Measurements from ENCODE around the gene TMEM53.
A peak's percentile ranks its signal among the peaks of the same experiment; 100 is the strongest.

Gene TMEM53

DNA sequence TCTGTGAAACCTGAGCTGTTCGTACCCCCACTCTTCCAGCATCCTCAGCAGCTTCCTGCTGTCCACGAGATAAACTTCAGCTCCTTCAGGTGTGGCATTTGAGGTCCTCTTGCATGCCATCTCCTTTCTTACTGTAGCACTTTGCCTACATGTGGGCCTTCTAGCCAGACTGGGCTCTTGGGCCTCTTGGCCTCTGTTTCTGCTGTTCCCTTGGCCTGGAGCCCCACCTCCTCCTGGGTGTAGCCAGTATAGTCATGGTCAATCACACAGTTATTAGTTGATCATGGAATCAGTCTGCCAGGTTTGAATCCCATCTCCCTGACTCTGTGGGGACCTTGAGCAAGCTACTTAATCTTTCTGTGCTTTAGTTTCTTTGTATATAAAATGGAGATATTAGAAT lies 26.4 kb downstream of the TMEM53 start:
- no peak for DNase-seq (ENCODE audit: low read depth in 2 of 2)

DNA sequence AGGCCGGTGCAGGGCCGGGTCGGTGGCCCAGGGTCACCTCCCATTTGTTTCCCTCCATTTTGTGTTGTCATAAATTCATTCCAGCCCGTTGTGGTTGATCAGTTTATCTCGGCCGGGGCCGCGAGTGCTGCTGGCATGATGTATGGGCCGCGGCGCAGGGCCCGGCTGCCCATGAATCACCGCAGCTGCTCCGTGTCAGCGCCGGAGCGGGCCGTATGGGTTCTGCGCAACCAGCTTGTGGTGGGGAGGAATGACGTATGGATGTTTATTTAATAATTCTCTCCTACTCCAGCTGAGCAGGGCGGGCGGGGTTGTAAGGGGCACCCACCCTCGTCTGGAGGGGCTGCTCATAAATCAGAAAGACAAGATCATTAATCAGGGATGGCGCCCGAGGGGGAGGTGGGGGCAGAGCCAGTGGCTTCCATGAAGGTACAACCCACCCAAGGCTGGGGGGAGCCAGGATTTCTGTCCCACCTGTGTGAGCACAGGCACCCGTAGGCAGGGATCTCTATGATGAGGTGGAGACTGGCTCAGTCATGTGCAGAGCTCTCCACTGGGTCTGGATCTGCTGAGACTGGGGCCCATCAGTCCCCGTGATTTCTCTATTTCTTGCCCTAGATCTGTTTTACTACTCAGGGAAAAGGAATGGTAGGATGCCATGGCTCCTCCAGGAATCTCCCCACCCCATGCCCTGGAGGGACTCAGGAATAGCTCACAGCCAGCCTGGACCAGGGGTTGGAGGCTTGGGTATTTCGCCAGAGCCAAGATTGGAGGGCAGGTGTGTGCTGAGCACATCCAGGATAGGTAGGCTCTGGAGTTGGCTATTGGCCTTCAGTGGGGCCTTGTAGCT lies 27.8 kb downstream of the TMEM53 start:
- no peak for DNase-seq (ENCODE audit: low read depth in 2 of 2)

DNA sequence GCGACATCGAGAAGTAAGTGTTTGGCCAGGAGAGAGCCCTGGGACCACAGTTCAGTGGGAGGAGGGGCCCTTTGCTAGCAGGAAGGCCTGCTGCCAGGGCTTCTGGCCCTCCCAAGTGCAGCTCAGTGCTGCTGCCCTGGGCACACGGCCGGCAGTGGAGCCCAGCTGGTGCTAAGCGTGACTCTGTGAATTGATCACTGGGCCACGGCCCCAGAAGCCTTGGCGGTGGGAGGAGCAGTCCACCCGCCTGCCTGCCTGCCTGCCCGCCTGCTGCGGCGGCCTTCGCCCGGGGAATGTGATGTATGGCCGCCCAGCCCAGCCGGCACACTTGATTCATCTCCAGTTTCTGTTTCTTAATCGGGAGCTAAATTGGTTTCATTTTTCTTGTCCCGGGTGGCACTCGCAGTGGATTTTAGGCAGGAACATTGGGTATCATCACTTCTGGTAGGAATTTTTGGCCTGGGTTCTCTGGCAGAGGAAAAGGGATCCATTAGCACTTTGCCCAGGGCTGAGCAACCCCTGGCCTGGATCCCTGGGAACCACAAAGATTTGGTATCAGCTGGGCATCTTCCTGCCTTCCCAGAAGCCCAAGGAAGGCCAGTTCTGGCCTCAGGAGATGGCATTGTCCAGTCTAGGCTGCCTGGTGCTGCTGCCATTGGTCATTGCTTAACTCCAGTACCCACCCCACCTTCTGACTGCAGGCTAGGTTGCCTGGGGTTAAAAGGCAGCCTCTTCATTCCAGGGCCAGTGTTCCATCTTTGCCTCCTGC lies 28.6 kb downstream of the TMEM53 start:
- no peak for DNase-seq (ENCODE audit: low read depth in 2 of 2)

DNA sequence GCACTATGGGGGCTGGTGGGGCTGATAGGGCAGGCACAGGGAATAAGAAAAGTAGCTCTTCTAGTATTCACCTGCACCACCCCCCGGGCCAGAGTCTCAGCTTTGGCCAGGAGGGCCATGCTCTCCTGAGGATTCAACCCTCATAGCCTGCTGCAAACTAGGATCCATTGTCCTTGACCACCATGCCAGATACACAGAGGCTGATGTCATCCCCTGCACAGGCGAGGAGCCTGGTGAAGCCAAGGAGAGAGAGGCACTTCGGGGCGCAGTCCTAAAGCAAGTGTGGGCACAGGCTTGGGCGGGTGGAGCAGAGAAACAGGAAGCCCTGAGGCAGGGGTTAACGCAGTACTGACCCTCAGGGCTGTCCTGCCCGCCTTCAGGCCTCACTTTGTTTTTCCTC lies 29.5 kb downstream of the TMEM53 start:
- DNase-seq (ENCODE audit: low read depth in 2 of 2): no peak

DNA sequence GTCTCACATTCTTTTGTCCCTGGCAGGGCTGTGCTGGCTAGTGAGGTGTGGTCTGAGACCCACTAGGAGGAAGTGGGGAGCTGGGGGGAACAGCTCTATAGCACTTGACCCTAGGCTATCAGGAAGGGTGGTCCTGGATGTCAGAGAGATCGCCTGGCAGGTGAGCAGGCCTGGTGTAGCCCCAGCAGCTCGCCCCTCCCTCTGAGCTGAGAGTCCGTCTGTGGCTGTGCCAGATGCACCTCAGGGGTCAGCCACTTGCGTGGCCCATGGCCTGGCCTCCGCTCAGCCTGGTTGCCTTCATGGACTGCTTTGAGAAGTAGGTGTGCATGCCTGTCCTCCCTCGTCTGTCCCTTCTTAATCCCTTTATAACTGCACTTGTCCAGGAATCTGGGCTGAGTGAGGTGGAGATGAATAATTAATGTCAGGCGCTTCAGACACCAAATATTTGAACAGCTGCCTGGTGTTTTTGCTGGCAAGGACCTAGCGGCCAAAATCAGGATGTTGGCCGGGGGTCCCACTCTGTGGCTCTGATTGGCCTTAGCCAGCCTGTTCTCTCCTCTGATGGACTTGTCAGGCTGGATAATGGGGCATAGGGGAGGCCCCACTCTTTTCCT lies 30.5 kb downstream of the TMEM53 start:
- DNase-seq (ENCODE audit: low read depth in 2 of 2): no peak

DNA sequence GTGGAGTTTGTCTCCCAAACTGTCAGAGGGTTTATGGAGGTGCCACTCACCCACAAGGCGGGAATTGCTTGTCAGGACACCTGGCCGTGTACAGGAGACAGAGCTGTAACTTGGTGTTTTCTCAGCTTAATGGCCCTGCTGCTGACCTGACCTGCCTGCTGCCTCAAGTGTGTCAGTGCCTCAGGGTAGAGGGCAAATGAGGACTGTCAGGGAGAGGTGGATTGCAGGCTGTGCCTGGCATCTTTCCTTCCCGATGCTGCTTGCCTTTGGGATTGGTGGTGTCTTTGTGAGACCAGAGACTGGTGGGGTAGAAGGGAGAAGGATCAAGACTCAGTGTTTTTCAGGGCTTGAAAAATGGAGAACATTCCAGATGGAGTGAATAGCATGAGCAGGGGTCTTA lies 31.4 kb downstream of the TMEM53 start:
- DNase-seq (ENCODE audit: low read depth in 2 of 2): no peak

DNA sequence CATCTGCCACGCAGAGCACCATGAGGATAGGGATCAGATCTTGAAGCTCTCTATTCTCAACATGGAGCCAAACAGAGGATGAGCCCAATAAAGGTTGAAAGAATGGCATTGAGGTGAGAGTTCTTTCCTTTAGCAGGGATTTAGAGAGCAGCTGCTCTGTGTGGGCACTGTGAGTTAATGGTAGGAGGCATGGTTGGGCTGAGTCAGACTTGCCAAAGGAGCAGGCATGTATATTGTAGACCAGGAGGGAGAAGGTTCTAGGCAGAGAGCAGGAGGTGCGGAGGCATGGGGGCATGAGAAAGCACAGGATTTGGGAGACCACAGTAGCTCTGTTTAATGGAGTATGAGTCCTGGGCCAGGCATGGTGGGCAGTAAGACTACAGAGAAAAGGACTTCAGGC lies 32.0 kb downstream of the TMEM53 start:
- no peak for DNase-seq (ENCODE audit: low read depth in 2 of 2)

DNA sequence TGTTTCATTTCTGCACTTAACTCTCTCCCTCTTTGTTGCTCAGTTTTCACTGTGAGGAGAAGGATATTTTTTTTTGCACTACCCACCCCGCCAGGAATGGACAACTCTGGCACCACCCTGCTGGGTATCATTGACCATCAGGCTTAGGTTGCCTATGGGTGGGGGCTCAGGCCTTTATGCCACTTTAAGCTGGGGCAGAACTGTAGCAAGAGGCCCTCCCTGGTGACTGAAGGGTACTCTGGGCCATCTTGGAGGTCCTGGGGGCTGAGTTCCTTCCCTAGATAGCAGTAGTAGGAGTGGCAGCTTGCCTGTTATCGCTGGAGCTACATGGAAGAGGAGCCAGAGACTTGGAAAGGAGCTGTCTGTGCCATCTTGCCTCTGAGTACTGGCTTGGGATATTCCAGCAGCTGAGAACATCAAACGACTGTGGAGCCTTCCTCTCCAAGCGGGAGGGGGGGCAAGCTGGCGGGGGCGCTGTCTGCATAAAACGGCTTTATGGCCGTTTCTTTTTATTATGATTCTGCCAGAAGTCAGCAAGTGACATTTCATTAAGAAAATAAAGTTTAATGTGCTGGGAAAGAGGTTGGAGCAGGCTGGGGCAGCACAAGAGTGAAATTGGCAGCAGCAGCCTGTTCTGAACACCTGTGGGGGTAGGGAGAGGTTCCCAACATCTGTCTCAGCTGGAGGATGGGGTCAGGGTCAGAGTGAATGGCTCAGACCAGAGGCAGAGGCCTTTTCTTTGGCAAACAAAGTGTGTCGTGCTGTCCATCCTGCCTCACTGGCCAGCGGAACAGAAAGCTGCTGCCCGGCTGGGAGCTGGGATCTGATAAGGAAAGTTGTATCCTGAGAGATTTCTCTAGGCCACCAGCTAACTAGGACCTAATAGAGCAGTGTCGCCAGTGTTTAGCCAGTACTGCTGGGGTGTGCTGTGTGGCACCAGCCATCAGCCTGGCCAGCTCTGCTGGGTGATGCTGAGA lies 32.9 kb downstream of the TMEM53 start:
- DNase-seq (ENCODE audit: low read depth in 2 of 2): no peak

DNA sequence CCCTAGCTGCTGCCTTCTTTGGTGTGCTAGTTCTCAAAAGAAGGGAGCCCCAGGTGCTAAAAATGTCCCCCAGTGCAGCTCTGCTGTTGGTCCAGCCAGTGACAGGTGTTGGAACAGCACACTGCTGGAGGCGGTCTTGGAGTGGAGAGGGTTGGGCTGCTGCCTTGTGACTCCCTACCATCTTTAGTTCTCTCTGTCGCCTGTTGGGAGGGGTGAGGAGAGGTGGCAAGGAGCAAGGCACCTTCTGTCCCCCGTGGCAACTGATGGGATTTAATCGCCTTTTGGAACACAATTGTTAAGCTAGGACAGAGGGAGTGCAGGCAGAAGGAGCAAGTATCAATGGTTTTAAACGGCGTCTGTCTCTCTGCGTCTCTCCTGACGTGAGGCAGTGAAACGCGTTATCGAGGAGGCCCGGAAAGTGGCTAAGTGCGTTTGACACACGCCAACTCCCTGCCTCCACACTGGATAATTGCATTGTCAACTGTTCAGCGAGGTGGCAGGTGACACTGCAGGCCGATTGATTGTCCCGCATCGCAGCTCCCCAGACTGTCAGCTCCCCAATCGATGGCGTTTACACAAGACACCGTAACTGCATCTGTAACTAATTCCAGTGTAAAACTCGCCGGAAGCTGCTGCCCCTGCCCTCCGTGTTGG lies 34.0 kb downstream of the TMEM53 start:
- no peak for DNase-seq (ENCODE audit: low read depth in 2 of 2)

DNA sequence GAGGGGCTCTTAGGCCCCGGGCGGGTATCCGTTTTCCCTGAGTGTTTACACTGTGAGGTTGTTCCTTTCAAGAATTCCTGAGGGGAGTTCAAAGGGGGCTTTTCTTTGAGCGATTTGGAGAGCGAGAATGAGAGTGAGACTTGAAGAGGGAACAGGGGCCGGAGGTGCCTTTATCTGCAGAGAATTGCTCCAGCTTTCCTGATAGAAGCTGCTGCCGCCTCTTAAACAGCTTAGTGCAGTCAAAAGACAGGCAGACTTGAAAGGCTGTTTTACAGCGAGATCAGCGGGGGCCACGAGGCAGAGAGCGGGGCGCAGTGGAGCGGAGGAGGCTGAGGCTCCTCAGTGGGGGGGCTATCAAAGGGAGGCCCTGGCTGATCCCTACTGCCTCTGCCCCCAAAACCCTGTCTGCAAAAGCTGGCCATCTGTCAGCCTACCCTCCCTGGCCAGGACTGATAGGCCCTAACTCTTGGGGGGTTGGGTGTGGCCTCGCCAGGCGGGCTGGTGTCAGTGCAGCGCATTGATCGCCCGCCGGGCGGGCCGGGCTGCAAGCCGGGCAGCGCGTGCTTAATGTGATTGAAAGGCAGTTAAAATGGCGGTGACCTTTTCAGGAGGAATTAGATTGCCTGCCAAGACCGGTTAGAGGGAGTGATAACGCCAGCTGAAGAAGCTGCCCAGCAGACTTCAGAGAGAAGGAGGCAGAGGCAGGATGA lies 36.4 kb downstream of the TMEM53 start:
- DNase-seq (ENCODE audit: low read depth in 2 of 2): no peak

DNA sequence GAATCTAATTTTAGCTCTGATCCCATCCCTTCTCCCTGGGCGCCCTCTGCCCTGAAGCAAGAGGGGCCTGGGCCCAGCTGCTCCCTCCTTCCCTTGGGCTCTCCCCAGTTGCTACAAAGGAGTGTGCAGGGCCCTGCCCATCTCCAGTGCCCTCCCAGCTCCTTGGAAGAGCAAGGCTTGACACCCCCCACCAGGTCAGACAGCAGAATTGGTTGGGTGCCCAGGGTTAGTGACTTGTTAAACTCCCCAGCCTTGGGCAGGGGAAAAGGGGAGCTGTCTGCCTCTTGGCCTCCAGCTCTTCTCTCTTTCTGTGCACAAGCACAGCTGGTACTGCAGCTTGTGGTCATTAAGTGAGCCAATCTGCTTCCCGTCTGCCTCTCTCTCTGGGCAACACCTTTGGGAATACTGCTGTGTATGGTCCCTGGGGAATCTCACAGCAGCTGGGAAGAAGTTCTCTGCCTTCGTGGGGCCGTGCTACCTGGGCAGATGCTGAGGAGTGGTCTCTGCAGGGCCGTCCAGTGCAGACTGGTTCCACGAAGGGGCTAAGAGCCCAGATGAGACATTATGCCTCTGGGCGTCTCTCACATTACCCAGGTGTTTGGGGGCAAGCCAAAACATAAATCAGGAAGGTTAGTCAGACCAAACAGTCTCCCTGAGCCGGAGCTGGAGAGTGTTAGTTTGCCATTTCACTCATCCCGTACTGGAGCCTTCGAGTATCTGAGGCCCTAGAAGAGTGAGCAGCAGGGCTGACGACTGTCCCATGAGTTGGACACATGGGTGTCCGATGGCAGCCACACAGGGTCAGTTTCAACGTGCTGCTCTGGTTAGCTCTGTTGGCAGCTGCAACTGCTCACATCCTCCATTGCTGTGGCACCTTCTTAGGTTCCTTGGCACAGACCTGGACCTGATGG lies 37.3 kb downstream of the TMEM53 start:
- DNase-seq (ENCODE audit: low read depth in 2 of 2): no peak

DNA sequence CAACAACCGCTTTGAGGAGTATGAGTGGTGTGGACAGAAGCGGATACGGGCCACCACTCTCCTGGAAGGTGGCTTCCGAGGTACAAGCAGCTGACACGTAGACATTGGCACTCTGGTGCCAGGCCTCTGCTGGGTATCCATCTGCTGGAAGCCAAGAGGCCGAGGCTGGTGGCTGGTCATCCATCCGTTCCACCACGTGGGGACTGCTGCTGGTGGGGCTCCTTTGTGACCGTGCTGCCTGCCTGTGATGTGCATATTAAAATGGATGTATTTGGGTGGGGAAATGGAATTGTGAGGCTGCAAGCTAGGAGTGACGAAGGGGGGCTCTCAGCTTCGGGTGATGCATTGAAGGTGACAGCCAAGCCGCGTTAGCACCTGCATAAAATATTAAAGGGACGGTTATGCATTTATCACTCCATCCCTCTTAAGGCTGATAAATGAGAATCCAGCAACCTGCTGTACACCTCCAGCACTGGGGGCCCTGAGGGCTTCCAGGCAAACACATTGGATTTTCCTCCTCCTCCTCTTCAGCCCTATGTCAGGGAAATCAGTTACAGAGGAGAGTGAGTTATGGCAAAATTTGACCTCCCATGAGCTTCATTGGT lies 38.1 kb downstream of the TMEM53 start:
- no peak for DNase-seq (ENCODE audit: low read depth in 2 of 2)

DNA sequence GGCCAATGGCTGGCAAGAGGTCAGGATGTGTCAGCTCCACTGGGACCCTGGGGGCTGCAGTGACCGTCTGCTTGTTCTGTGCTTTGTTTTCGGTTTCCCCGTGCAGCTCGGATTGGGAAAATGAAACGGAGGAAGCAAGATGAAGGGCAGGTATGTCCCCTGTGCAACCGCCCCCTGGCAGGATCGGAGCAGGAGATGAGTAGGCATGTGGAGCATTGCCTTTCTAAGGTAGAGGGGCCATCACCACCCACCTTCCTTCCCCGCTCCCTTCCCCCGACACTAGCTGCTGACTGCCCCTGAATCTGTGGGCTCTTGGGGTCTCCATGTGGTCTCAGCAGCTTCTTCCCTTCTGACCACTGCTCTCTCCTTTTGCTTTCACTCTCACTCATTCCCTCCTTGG lies 38.8 kb downstream of the TMEM53 start:
- DNase-seq (ENCODE audit: low read depth in 2 of 2): no peak

DNA sequence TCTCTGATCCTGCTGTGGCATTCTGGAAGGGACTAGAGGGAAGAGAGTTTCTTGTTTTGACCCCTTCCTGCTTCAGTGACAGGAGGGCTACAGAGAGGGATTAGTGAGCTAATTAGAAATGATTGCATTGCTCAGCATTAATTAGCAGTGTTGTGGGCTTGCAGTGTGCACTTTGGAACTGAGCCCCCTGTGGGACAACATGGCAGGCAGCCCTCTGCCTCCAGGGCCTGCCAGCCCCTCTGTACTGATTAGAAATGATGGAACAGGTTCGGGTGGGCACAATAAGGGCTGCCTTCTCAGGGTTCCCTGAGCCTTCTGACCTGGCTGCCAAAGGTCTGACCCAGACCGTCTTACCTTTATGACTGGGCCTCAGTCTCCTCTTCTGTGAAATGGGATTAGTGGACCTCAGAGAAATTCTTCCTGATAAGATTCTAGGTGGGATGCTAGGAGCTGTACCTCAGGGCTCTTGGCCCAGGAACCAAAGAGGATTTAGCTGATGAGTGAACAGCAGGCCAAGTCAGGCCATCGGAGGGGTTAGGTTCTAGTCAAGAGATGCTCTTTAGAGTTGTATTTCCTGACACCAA lies 39.6 kb downstream of the TMEM53 start:
- no peak for DNase-seq (ENCODE audit: low read depth in 2 of 2)

DNA sequence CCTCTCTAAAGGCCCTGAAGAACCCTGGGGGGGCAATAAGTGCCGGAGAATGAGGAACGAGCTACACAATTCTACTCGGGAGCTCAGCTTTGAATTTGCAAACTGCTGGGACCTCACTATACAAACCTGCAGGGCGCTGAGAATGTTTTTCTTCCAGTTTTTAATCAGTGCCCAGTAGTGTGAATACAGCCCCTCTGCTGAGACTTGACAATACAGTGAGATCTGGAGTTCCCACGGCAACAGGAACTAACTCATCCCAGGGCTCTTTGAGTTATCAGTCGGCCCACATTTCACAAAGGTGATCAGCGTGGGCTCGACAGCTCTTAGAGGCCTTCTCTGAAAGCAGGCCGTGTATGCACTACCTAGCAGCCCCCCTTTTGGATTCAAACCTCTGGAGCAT lies 41.7 kb downstream of the TMEM53 start:
- DNase-seq (ENCODE audit: low read depth in 2 of 2): no peak

DNA sequence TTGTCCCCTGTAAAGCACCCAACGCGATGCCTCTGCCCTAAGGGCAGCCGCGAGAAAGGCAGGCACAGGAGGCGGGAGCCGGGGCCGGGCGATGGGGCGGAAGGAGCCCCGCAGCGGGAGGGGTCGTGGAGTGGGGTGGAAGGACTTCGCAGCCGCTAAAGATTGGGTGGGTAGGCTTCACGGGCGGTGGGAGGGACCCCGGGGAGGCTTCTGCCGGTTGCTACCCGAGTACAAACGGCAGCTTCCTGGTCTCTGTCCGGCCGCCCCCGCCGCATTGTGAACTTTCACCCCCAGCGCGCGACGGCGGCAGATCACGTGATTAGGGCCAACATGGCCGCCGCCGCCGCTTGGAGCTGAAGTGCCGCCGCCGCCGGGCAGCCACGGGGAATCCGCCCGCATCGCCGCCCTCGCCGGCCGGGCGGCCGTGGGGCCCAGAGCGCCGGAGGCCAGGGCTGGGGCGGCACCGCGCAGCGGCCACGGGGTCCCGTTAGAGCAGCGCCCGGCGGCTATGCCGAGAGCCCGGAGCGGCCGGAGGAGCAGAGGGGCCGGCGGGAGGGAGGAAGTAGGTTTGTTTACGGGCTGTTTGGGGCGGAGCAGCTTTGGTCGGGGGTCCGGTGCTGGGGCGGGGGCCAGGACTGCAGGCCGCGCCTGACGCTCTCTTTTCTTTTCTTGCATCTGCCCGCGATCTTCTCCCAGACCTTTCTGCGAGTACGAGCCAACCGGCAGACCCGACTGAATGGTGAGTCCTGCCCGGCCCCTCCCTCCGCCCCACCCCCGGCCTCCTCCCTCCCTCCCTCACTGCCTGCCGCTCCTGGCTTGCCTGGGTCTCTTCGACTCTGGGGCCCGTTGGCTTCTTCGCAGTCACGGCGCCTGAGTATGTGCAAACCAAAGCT lies 42.4 kb downstream of the TMEM53 start:
- peak; percentile 87 to 88 for DNase-seq (ENCODE audit: low read depth in 2 of 2)

DNA sequence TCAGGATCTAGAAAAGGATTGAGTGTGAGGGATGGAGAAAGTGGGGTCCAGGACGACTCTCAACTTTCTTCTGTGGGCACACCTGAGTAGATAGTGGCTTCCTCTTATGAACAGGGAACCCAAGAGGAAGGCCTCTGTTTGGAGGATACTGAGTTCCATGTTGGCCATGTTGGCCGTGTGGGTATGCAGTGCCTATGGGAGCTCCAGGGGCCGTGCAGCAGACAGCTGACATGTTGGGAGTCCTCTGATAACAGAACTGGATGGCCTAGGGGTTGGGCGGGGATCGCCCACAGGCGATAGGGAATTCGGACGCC lies 43.0 kb downstream of the TMEM53 start:
- no peak for DNase-seq (ENCODE audit: low read depth in 2 of 2)

DNA sequence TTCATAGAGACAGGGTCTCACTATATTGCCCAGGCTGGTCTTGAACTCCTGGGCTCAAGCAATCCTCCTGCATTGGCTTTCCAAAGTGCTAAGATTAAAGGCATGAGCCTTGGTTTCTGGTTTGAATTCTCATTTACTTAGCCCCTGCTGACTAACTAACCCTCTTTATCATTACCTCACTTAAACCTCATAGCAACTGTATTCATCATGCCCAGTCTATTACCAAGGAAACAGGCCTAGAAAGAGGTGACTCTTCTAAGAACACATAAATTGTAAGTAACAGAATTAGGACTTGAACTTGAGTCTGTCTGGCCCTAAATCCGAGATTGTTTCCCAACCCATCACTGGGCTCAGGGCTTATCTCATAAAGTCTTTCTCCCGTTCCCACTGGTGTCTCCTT lies 44.2 kb downstream of the TMEM53 start:
- DNase-seq (ENCODE audit: low read depth in 2 of 2): no peak
